Activated CD8-positive, alpha-beta memory T cell treated with anti-CD3 and anti-CD28 coated beads, Interleukin-2, amount 50 U/mL, for 24 hours (primary cell): Measurements from ENCODE around the gene KLHL20.
"Not testable (repeated sequence)": the region's sequence is repeated elsewhere in the genome, so short reads cannot be mapped to it uniquely, and the experiment has no call there.

ENCODE experiments used
- DNase-seq: peaks from one replicate; pipeline ENCODE4 v3.0.0-alpha.2; 2020; ENCODE audit errors: extremely low read depth

KLHL20 gene

DNA sequence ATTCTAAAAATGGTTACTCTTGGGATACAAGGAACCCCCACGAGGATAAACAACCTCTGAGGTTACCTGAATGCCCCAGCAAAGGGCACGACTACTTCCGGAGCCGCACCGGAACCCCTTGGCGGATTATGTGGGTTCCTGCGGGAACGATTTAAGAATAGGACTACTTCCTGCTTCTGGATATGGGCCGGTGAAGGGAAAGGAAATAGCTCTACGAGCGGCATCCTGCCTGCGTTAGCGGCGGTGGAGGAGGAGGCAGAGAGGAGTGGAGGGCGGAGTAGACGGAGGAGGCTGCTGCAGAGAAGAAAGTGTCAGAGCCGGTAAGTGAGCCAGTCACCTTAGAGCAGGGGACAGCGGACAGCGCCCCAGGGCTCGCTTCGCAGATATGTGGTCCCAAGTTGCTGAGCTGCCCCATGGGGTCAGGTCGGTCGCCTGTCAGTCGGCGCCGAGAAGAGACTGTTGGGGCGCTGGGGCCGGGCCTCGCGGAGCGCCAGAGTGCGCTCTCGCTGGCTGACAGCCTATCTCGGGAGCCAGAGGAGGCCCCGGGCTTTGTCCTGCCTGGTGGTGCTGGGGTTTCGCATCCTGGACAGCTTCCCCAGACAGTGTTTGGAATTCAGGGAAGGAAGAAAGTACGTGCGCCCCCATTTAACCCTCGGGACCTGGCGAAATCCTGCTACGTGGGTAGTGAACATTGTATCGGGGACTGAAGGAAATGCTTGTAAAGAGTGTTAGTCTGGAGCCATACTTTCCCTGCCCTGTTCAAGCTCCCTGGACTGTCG is at the start of gene KLHL20:
Gene KLHL20, plus strand, starts transcription at position 223 of the 779 bp plus-strand sequence. CDS start 1,063 bp downstream, outside the sequence.
- DNase-seq: peak; percentile 66

GRCh38 chr1:173666646-173667045 is 48.1 kb upstream of the KLHL20 start:
- DNase-seq: no peak

DNA sequence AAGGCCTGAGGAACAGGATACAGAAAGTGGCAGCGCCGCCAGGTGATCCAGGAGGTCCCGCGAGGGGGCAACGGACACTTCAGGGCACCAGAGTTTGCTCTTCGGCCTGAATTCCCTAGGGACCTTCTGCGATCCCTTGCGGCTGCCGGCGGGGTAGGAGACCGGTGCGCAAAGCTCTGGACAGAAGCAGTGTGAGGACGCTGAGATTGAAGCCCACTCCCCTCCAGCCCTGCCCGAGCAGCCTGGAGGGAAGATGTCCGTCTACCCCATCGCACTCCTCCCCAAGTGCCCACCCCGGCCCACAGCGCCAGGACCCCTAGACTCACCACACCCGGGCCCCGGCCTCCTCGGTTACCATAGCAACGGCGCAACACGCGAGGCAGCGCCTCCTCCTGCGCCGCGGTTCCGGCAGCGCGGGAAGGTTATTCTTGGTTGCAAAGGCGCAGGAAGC is 45.3 kb upstream of the KLHL20 start, which contains the start of gene ANKRD45:
Gene ANKRD45, minus strand, starts transcription at position 361 of the 451 bp plus-strand sequence. CDS start 10,433 bp downstream, outside the sequence.
- no peak for DNase-seq

- DNase-seq: not testable (repeated sequence)
Observed at GRCh38 chr1:173674496-173674895, 40.3 kb upstream of the KLHL20 start.

DNA sequence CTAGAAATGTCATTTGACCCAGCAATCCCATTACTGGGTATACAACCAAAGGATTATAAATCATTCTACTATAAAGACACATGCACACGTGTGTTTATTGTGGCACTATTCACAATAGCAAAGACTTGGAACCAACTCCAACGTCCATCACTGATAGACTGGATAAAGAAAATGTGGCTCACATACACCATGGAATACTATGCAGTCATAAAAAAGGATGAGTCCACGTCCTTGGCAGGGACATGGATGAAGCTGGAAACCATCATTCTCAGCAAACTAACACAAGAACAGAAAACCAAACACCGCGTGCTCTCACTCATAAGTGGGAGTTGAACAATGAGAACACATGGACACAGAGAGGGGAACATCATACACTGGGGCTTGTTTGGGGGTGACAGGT is 34.6 kb upstream of the KLHL20 start:
- DNase-seq: not testable (repeated sequence)

GRCh38 chr1:173682184-173682583 is 32.6 kb upstream of the KLHL20 start:
- no peak for DNase-seq

- DNase-seq: not testable (repeated sequence)
Observed at GRCh38 chr1:173683838-173684237, 30.9 kb upstream of the KLHL20 start.

DNA sequence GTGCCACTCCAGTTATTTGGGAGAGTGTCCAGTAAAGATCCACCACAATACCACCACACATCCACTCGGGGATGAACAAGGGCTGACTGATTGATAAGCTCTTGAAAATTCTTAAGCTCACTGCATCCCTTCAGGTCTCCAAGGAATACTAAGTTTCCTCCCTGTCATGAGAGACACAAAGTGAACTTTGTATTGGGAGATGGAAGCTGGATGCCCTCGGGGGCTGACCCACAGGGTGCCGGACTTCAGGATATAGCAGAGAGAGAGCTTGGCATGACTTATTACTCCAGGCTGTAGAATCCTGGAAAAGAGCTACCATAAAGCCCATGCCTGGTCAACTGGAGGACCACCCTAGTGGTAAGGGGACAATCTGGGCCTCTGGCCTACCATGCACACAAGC is 29.7 kb upstream of the KLHL20 start:
- DNase-seq: not testable (repeated sequence)

GRCh38 chr1:173688300-173688699 is 26.5 kb upstream of the KLHL20 start:
- no peak for DNase-seq

DNA sequence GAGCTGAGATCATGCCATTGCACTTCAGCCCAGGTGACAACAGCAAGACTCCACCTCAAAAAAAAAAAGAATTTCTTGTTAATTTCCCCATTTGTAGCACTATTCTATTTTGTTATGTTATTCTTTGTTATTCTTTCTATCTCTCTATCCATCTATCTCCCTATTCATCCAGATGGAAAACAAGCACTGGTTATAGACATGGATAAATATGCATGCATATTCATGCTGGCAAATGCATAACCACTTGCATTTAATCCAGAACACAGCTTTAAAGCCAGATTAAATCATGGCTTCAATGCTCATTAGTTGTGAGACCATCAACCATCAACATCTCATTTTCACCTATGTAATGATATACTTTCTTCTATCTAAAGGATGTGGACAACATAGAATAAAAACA is 21.5 kb upstream of the KLHL20 start:
- DNase-seq: no peak

DNA sequence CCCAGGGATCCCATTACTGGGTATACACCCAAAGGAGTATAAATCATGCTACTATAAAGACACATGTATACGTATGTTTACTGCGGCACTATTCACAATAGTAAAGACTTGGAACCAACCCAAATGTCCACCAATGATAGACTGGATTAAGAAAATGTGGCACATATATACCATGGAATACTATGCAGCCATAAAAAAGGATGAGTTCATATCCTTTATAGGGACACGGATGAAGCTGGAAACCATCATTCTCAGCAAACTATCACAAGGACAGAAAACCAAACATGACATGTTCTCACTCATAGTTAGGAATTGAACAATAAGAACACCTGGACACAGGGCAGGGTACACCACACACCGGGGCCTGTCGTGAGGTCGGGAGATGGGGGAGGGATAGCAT is 13.5 kb upstream of the KLHL20 start:
- DNase-seq: not testable (repeated sequence)

DNA sequence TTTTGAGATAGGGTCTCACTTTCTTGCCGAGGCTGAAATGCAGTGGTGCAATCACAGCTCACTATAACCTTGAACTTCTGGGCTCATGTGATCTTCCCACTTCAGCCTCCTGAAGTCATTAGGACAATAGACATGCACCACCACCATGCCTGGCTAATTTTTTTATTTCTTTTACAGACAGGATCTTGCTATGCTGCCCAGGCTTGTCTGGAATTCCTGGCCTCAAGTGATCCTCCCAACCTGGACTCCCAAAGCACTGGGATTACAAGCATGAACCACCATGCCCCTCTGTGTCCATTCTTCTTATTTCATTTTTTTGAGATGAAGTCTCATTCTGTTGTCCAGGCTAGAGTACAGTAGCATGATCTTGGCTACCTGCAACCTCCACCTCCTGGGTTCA is 12.0 kb upstream of the KLHL20 start:
- no peak for DNase-seq

DNA sequence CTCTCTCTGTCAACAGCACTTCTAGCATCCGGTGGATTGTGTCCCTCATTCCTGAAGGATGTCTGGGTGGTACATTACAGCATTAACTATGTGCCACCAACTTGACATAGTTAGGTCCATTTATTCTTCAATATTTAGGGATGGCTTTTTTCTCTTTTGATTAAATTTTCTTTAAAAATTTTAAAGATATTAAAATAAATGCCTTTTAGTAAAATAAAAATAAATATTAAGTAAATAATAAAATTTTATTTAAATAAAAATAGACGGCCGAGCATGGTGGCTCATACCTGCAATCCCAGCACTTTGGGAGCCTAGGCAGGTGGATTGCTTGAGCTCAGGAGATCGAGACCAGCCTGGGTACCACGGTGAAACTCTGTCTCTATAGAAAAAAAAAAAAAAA is 9.7 kb upstream of the KLHL20 start:
- no peak for DNase-seq

DNA sequence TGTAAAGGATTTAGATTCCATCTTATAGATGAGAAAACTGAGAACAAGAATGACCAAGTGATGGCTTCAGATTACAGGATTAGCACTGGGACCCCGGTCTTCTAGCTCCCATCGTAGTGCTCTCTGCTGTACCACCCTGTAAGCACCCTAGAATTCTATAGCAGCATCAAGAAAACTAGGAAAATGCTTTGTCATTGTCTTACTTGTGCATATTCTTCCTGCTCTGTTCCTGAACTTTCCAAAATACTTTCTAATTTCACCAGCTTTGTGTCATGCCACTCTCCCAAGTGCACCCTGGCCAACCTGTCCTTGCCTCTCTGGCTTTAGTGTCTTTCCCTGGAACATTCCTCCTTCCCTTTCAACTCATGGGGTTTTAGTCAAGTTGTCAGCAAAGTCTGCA is 6.0 kb upstream of the KLHL20 start:
- DNase-seq: no peak

GRCh38 chr1:173714441-173714758 is 381 bp upstream of the KLHL20 start:
- no peak for DNase-seq

DNA sequence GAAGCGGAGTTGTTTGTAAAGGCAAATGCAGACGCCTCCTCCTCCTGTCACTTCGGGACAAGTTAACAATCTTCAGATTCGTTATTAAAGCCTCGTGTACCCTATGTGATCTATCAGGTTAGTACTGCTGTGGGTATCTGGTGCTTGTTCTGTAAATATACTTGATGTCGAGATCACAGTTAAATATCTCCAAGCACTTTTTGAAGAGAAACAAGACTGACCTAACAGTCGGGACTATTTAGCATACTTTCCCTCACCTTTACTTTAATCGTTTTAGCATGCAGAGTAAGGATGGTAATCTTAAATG is 710 bp downstream of the KLHL20 start:
- no peak for DNase-seq

DNA sequence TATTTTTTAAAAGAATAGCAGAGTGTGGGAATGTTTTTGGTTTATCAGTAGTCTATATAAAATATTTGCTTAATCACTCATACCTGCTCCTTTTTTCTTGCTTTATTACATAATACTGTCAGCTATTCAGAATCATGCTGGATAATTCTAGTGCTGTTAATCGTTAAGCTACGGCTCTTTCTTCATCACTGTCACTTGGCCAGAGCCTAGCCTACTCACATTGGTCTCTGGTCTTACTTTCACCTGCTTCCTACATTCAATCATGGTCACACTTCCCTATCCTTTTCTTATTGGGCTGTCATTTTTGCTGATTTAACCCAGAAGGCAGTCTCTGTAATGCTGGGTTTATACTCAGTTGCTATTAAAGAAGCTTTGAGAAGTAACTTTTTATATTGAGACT is 2.5 kb downstream of the KLHL20 start:
- no peak for DNase-seq

GRCh38 chr1:173731331-173731730 is 16.6 kb downstream of the KLHL20 start:
- DNase-seq: not testable (repeated sequence)

DNA sequence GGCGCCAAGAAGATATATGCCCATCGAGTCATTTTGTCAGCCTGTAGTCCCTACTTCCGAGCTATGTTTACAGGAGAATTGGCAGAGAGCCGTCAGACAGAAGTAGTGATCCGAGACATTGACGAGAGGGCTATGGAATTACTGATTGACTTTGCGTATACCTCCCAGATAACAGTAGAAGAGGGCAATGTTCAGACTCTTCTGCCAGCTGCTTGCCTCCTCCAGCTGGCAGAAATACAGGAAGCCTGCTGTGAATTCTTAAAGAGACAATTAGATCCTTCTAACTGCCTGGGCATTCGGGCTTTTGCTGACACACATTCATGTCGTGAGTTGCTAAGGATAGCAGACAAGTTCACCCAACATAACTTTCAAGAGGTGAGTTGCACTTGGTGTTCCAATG is 19.1 kb downstream of the KLHL20 start:
- no peak for DNase-seq

DNA sequence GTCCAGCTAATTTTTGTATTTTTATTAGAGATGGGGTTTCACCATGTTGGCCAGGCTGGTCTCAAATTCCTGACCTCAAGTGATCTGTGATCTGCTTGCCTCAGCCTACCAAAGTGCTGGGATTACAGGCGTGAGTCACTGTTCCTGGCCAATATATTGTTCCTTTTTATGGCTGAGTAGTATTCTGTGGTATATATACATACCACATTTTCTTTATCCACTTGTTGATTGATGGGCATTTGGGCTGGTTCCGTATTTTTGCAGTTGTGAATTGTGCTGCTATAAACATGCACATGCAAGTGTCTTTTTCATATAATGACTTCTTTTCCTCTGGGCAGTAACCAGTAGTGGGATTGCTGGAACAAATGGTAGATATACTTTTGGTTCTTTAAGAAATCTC is 21.3 kb downstream of the KLHL20 start:
- not testable (repeated sequence) for DNase-seq

GRCh38 chr1:173742203-173742886 is 27.6 kb downstream of the KLHL20 start:
- DNase-seq: no peak

- DNase-seq: no peak
Observed at GRCh38 chr1:173744651-173745050, 29.9 kb downstream of the KLHL20 start.

- no peak for DNase-seq
Observed at GRCh38 chr1:173749137-173749536, 34.4 kb downstream of the KLHL20 start.
